GM06990 (cell line): Measurements from ENCODE around the gene CCL2.
A peak's percentile ranks its signal among the peaks of the same experiment; 100 is the strongest.

Experiments used
- DNase-seq: peaks from one replicate; pipeline ENCODE4 v3.0.0-alpha.2; 2011; ENCODE audit not compliant: insufficient read length; ENCODE audit errors: extremely low read depth
- H3K27me3 ChIP-seq: replicated peaks from 2 replicates; pipeline ENCODE4 v1.6.0; 2011; ENCODE audit warnings: low read length; ENCODE audit not compliant: control insufficient read depth, insufficient read depth
- H3K36me3 ChIP-seq: 2 replicates; pipeline ENCODE4 v1.5.1; 2011; ENCODE audit warnings: low read length; ENCODE audit not compliant: control insufficient read depth, insufficient read depth
- H3K4me3 ChIP-seq: replicated peaks from 2 replicates; pipeline ENCODE4 v1.5.1; 2011; ENCODE audit warnings: low read depth, mild to moderate bottlenecking, control low read depth, low read length
- CTCF ChIP-seq: IDR thresholded peaks from 2 replicates; pipeline ENCODE4 v1.5.1; 2011; ENCODE audit warnings: low read length, control low read depth, mild to moderate bottlenecking, inconsistent platforms; ENCODE audit not compliant: insufficient read depth, poor library complexity, severe bottlenecking

The CCL2 gene

GRCh38 chr17:34248511-34249024, 6.5 kb upstream of the CCL2 start:
- no peak for TF ChIP-seq CTCF
- H3K4me3 ChIP-seq = no peak overlapping the region
- no peaks in the 10 kb centered on the region for H3K36me3 ChIP-seq
- DNase-seq = no peak
- H3K27me3 ChIP-seq = peaks cover 2% of the 10 kb centered on the region; the same call in 1 of the 2 replicates

GRCh38 chr17:34249061-34249460, 6.0 kb upstream of the CCL2 start:
- H3K36me3 ChIP-seq = no peaks in the 10 kb centered on the region
- DNase-seq = no peak
- TF ChIP-seq CTCF = no peak
- H3K4me3 ChIP-seq = no peak overlapping the region
- peaks cover 2% of the 10 kb centered on the region; the same call in 1 of the 2 replicates for H3K27me3 ChIP-seq

GRCh38 chr17:34249478-34249877, 5.6 kb upstream of the CCL2 start:
- no peak for DNase-seq
- H3K4me3 ChIP-seq = no peak overlapping the region
- no peak for TF ChIP-seq CTCF
- H3K36me3 ChIP-seq = no peaks in the 10 kb centered on the region
- H3K27me3 ChIP-seq = no peaks in the 10 kb centered on the region; the same call in none of the 2 replicates

- TF ChIP-seq CTCF = no peak
- no peak overlapping the region for H3K4me3 ChIP-seq
- no peaks in the 10 kb centered on the region; the same call in none of the 2 replicates for H3K27me3 ChIP-seq
- H3K36me3 ChIP-seq = no peaks in the 10 kb centered on the region
- DNase-seq = no peak
Observed at GRCh38 chr17:34251186-34251585, 3.9 kb upstream of the CCL2 start.

GRCh38 chr17:34252095-34252443, 3.0 kb upstream of the CCL2 start:
- H3K4me3 ChIP-seq = no peak overlapping the region
- DNase-seq = peak; percentile 24
- TF ChIP-seq CTCF = no peak
- no peaks in the 10 kb centered on the region; the same call in none of the 2 replicates for H3K27me3 ChIP-seq
- H3K36me3 ChIP-seq = no peaks in the 10 kb centered on the region
